ENCODE results near the gene WTIP.

Gene WTIP

GRCh38 chr19:34479396-34479795 is 2.2 kb upstream of the WTIP start:
- no peak for DNase-seq

- DNase-seq, result no peak
These were observed 1.1 kb upstream of the WTIP start for GRCh38 chr19:34480491-34480890.

GRCh38 chr19:34481861-34482379 is 362 bp downstream of the WTIP start:
- no peak for DNase-seq

GRCh38 chr19:34482380-34483250 is 1.1 kb downstream of the WTIP start:
- peak; percentile 71 for DNase-seq

- DNase-seq, result no peak
These were observed 2.8 kb downstream of the WTIP start for GRCh38 chr19:34484328-34484727.

- DNase-seq, result no peak
These were observed 4.3 kb downstream of the WTIP start for GRCh38 chr19:34485831-34486230.

- no peak for DNase-seq
These were observed 6.1 kb downstream of the WTIP start for GRCh38 chr19:34487651-34488051.

- no peak for DNase-seq
These were observed 7.6 kb downstream of the WTIP start for GRCh38 chr19:34489175-34489574.

GRCh38 chr19:34490141-34490766 is 8.7 kb downstream of the WTIP start:
- DNase-seq, result no peak

- DNase-seq, result no peak
These were observed 11.6 kb downstream of the WTIP start for GRCh38 chr19:34493038-34493648.

- DNase-seq, result no peak
These were observed 12.1 kb downstream of the WTIP start for GRCh38 chr19:34493649-34494044.

- DNase-seq, result no peak
These were observed 13.0 kb downstream of the WTIP start for GRCh38 chr19:34494601-34495000.

GRCh38 chr19:34495416-34495815 is 13.9 kb downstream of the WTIP start:
- DNase-seq, result no peak

- no peak for DNase-seq
These were observed 15.7 kb downstream of the WTIP start for GRCh38 chr19:34497112-34497805.

GRCh38 chr19:34499155-34499834 is 17.7 kb downstream of the WTIP start:
- DNase-seq, result no peak

GRCh38 chr19:34500656-34501120 is 19.1 kb downstream of the WTIP start:
- no peak for DNase-seq

- DNase-seq, result peak; percentile 98
These were observed 20.1 kb downstream of the WTIP start for GRCh38 chr19:34501339-34502320.

GRCh38 chr19:34502582-34503411 is 21.2 kb downstream of the WTIP start:
- DNase-seq, result no peak

GRCh38 chr19:34503531-34504272 is 22.1 kb downstream of the WTIP start:
- no peak for DNase-seq

Measured in NCI-H2227 treated with DMSO at 0.1 percent for 48 hours (cell line).